GM21515 (cell line): ENCODE measurements around the gene CCDC167.
"Not testable (repeated sequence)": the region's sequence is repeated elsewhere in the genome, so short reads cannot be mapped to it uniquely, and the experiment has no call there.

Experiments used
- ATAC-seq: cut with Tn5 transposase; IDR thresholded peaks from one replicate; pipeline ENCODE4 v1.9.1; 2021; ENCODE audit not compliant: unreplicated experiment

Gene CCDC167

GRCh38 chr6:37512400-37513011 lies 12.8 kb upstream of the CCDC167 start:
- no peak for ATAC-seq

- no peak for ATAC-seq
Measured at GRCh38 chr6:37511910-37512399, 12.3 kb upstream of the CCDC167 start.

GRCh38 chr6:37511201-37511600 lies 11.5 kb upstream of the CCDC167 start:
- no peak for ATAC-seq

- ATAC-seq: no peak
Measured at GRCh38 chr6:37507690-37508421, 8.2 kb upstream of the CCDC167 start.

GRCh38 chr6:37507077-37507476 lies 7.4 kb upstream of the CCDC167 start:
- no peak for ATAC-seq

GRCh38 chr6:37506479-37506878 lies 6.8 kb upstream of the CCDC167 start:
- ATAC-seq: no peak

GRCh38 chr6:37504024-37504423 lies 4.3 kb upstream of the CCDC167 start:
- ATAC-seq: no peak

GRCh38 chr6:37503309-37503965 lies 3.7 kb upstream of the CCDC167 start:
- ATAC-seq: no peak

GRCh38 chr6:37502703-37503291 lies 3.1 kb upstream of the CCDC167 start:
- no peak for ATAC-seq

GRCh38 chr6:37501632-37502491 lies 2.2 kb upstream of the CCDC167 start:
- ATAC-seq: no peak

- ATAC-seq: not testable (repeated sequence)
Measured at GRCh38 chr6:37500904-37501303, 1.2 kb upstream of the CCDC167 start.

GRCh38 chr6:37500294-37500608 lies 558 bp upstream of the CCDC167 start:
- ATAC-seq: no peak

- no peak for ATAC-seq
Measured at GRCh38 chr6:37496951-37497885, 2.5 kb downstream of the CCDC167 start.

- no peak for ATAC-seq
Measured at GRCh38 chr6:37495244-37495934, 4.3 kb downstream of the CCDC167 start.

- ATAC-seq: no peak
Measured at GRCh38 chr6:37493661-37493995, 6.1 kb downstream of the CCDC167 start.

GRCh38 chr6:37492991-37493660 lies 6.6 kb downstream of the CCDC167 start:
- no peak for ATAC-seq

GRCh38 chr6:37492236-37492972 lies 7.3 kb downstream of the CCDC167 start:
- ATAC-seq: no peak

GRCh38 chr6:37491830-37492208 lies 7.9 kb downstream of the CCDC167 start:
- no peak for ATAC-seq
